T-cell (primary cell): ENCODE data around the gene C1QL4. TPM values are rescaled to one million over a fixed set of nuclear protein-coding genes. Genes with fewer than 3 reads are reported as not detected.

Experiments
- ATAC-seq, 4 experiments: fragments of 200-7000 bp in 3 of 4; fragments of 150-1000 bp in 1 of 4; cut with Tn5 transposase; replicated peaks in 1 of 4; 1 replicate in 3 of 4; 2 replicates in 1 of 4; pipeline ENCODE4 v1.10.0; 2021; ENCODE audit warnings: moderate library complexity in 3 of 4, mild to moderate bottlenecking in 2 of 4, moderate number of reproducible peaks in 1 of 4
- CTCF ChIA-PET, 2 donors: fragments of 300-600 bp; sonication (Branson Sonifier 250); formaldehyde crosslinking; loops; one replicate each; lab custom pipeline; 2022; ENCODE audit warnings: antibody characterized with exemption in 2 of 2; lab: Charles Lee
- POLR2A ChIA-PET, 2 donors: fragments of 300-600 bp; sonication (Branson Sonifier 250); formaldehyde crosslinking; loops; one replicate each; lab custom pipeline; 2022; ENCODE audit warnings: antibody characterized with exemption in 2 of 2; lab: Charles Lee
- DNase-seq, 35 experiments: peaks; one replicate each; pipeline versions ENCODE4 v3.0.0 to v3.0.0-alpha.2; 2013 to 2023
- H3K27ac ChIP-seq: one replicate; pipeline ENCODE4 v1.5.1; 2013; ENCODE audit warnings: low read length
- H3K27me3 ChIP-seq, 2 experiments: replicated peaks in 1 of 2; 1 replicate in 1 of 2; 2 replicates in 1 of 2; pipeline versions ENCODE4 v1.6.1 to v1.7.0; 2013; ENCODE audit warnings: low read length in 1 of 2, mixed read lengths in 1 of 2; ENCODE audit not compliant: control insufficient read depth in 2 of 2, insufficient read depth in 2 of 2; ENCODE audit errors: extremely low read depth in 1 of 2
- H3K36me3 ChIP-seq, 2 donors: 1 replicate in 1 of 2; 2 replicates in 1 of 2; pipeline versions ENCODE4 v1.6.1 to v1.7.0; 2013; ENCODE audit warnings: low read length in 1 of 2; ENCODE audit not compliant: control insufficient read depth in 2 of 2, insufficient read depth in 1 of 2; ENCODE audit errors: extremely low read depth in 1 of 2
- H3K4me1 ChIP-seq, 2 experiments: 1 replicate in 1 of 2; 2 replicates in 1 of 2; pipeline versions ENCODE4 v1.6.1 to v1.7.0; 2013; ENCODE audit warnings: low read length in 2 of 2, mixed read lengths in 1 of 2; ENCODE audit not compliant: insufficient read depth in 2 of 2, control insufficient read depth in 1 of 2; ENCODE audit errors: extremely low read depth in 1 of 2
- H3K4me3 ChIP-seq, 2 donors: 1 replicate in 1 of 2; 2 replicates in 1 of 2; pipeline versions ENCODE4 v1.5.1 to v1.7.0; 2013; ENCODE audit warnings: mild to moderate bottlenecking in 2 of 2, low read length in 1 of 2, moderate library complexity in 1 of 2; ENCODE audit not compliant: control insufficient read depth in 1 of 2; ENCODE audit errors: extremely low read depth in 1 of 2
- H3K9me3 ChIP-seq: 2 replicates; pipeline ENCODE4 v1.7.0; 2013
- H3K27ac Mint-ChIP-seq, 2 donors: one replicate each; pipeline ENCODE4 v1.8.0; 2020 to 2021; ENCODE audit warnings: mild to moderate bottlenecking in 2 of 2, mixed read lengths in 2 of 2
- H3K27me3 Mint-ChIP-seq, 2 donors: one replicate each; pipeline ENCODE4 v1.8.0; 2021 to 2022; ENCODE audit warnings: mixed read lengths in 2 of 2
- H3K36me3 Mint-ChIP-seq: one replicate; pipeline ENCODE4 v1.8.0; 2021; ENCODE audit warnings: mixed read lengths
- H3K4me1 Mint-ChIP-seq, 3 donors: one replicate each; pipeline ENCODE4 v1.8.0; 2020 to 2022; ENCODE audit warnings: mixed read lengths in 3 of 3, mild to moderate bottlenecking in 1 of 3
- H3K4me3 Mint-ChIP-seq, 3 donors: one replicate each; pipeline ENCODE4 v1.8.0; 2020 to 2022; ENCODE audit warnings: mild to moderate bottlenecking in 3 of 3, mixed read lengths in 3 of 3, moderate library complexity in 3 of 3
- H3K9me3 Mint-ChIP-seq, 3 donors: one replicate each; pipeline ENCODE4 v1.8.0; 2020 to 2022; ENCODE audit warnings: mixed read lengths in 3 of 3
- WGBS: methylation state at CpG from one replicate; pipeline ENCODE4 v1.1.5; 2013; ENCODE audit warnings: missing lambda C conversion rate; ENCODE audit not compliant: insufficient coverage; 5-methylcytosine and 5-hydroxymethylcytosine counted together
- total RNA-seq, 35 experiments: library from RNA in 6 of 35; stranded (reverse) in 6 of 35; fragments of 120-200 nt in 1 of 35; gene quantifications; one replicate each; pipeline versions ENCODE4 v1.2.1 to v1.2.4 and lab custom pipeline; 2013 to 2026

The C1QL4 gene
- total RNA-seq, 5 donors from 2014 or later (not counting 1 experiment from before 2014, with no cell fraction given), result not detected

- H3K27me3 ChIP-seq, result peaks cover 12 to 74% of the 10 kb centered on the region in 2 experiments
- no peak overlapping the region for H3K27ac ChIP-seq
Observed at GRCh38 chr12:49296836-49297694, 39.9 kb downstream of the C1QL4 start.

GRCh38 chr12:49296034-49296835 lies 40.8 kb downstream of the C1QL4 start:
- Histone ChIP-seq H3K27me3 (peaks cover 12 to 73% of the 10 kb centered on the region in 2 experiments), H3K27ac (no peak overlapping the region), H3K9me3 (no peaks in the 10 kb centered on the region), H3K4me1 (peaks cover 0 to 30% of the 10 kb centered on the region in 2 experiments), H3K36me3 (no peaks in the 10 kb centered on the region), H3K4me3 (peak overlapping the region; percentile 30 to 58)
- Mint-ChIP-seq H3K36me3 (no peaks in the 10 kb centered on the region), H3K4me1 (peaks cover 9 to 24% (median 17%) of the 10 kb centered on the region in 3 donors), H3K9me3 (no peaks in the 10 kb centered on the region), H3K4me3 (peak overlapping the region; percentile 54 to 70 (median 65)), H3K27ac (no peak overlapping the region), H3K27me3 (peaks cover 35 to 51% of the 10 kb centered on the region in 2 donors)
- DNase-seq (peak in 33 of 35 experiments; percentile 25 to 78 (median 55)), ATAC-seq (peak; percentile 75 to 87 (median 77))
- ChIA-PET CTCF (interaction anchor here in 1 of 2 donors (1.2 to 2.7 kb wide), 3 partner anchors 41 to 218 kb away, joined by 5 to 9 read pairs (median 6); partner anchors contain the start of genes C1QL4 and DNAJC22), POLR2A (no interaction called here)
- 25% methylated on average over 40 of the region's 54 CpGs for WGBS

More at GRCh38 chr12:49296836-49297694, 39.9 kb downstream of the C1QL4 start:
- 9% methylated on average over 62 of the region's 77 CpGs for WGBS
- DNase-seq (peak in 28 of 35 experiments; percentile 3 to 52 (median 26)), ATAC-seq (peak; percentile 57 to 75 (median 62))
- H3K4me3 ChIP-seq, result peak overlapping the region; percentile 30 to 58
- no peaks in the 10 kb centered on the region for H3K36me3 ChIP-seq
- H3K27ac Mint-ChIP-seq, result no peak overlapping the region
- H3K4me1 ChIP-seq, result peaks cover 0 to 30% of the 10 kb centered on the region in 2 experiments
- H3K4me1 Mint-ChIP-seq, result peaks cover 9 to 27% (median 17%) of the 10 kb centered on the region in 3 donors
- H3K4me3 Mint-ChIP-seq, result peak overlapping the region; percentile 54 to 70 (median 65)
- no peaks in the 10 kb centered on the region for H3K9me3 ChIP-seq
- H3K36me3 Mint-ChIP-seq, result no peaks in the 10 kb centered on the region
- POLR2A ChIA-PET, result no interaction called here
- H3K27me3 Mint-ChIP-seq, result peaks cover 41 to 48% of the 10 kb centered on the region in 2 donors
- CTCF ChIA-PET, result interaction anchor here (0.5 to 2.7 kb wide), 7 partner anchors 26 to 247 kb away, joined by 3 to 9 read pairs (median 4); partner anchors contain the start of genes C1QL4 (in 1 of the 2) and TROAP (in 1 of the 2)
- no peaks in the 10 kb centered on the region for H3K9me3 Mint-ChIP-seq

- ChIA-PET CTCF (interaction anchor here (0.5 to 2.7 kb wide), 6 partner anchors 15 to 219 kb away, joined by 3 to 9 read pairs (median 4); partner anchors contain the start of gene DNAJC22 (in 1 of the 2)), POLR2A (no interaction called here)
- WGBS, result 6% methylated on average over 78 of the region's 82 CpGs
- DNase-seq, result peak in 4 of 35 experiments; percentile 3 to 25 (median 18)
- Mint-ChIP-seq H3K36me3 (no peaks in the 10 kb centered on the region), H3K27me3 (peaks cover 31 to 49% of the 10 kb centered on the region in 2 donors), H3K27ac (no peak within 1 kb of the TSS), H3K4me3 (peak within 1 kb of the TSS in 1 of 3 donors; percentile 70), H3K4me1 (peaks cover 9 to 24% (median 17%) of the 10 kb centered on the region in 3 donors), H3K9me3 (no peaks in the 10 kb centered on the region)
- ATAC-seq, result no peak
- no peaks in the 10 kb centered on the region for H3K9me3 ChIP-seq
- no peak within 1 kb of the TSS for H3K4me3 ChIP-seq
- H3K27me3 ChIP-seq, result peaks cover 12 to 67% of the 10 kb centered on the region in 2 experiments
- H3K27ac ChIP-seq, result no peak within 1 kb of the TSS
- no peaks in the 10 kb centered on the region for H3K36me3 ChIP-seq
- peaks cover 0 to 30% of the 10 kb centered on the region in 2 experiments for H3K4me1 ChIP-seq
Observed at GRCh38 chr12:49295082-49295936, 41.7 kb downstream of the C1QL4 start, which contains the start of gene PRPH. TSS of gene PRPH (plus strand) at chr12:49295147. CDS start at chr12:49295201, 54 bp downstream.

- H3K4me3 Mint-ChIP-seq, result no peak overlapping the region
- ChIA-PET POLR2A (no interaction called here), CTCF (interaction anchor here (0.7 to 2.7 kb wide), 5 partner anchors 14 to 219 kb away, joined by 3 to 9 read pairs (median 4); partner anchors contain the start of gene DNAJC22 (in 1 of the 2))
- peaks cover 31 to 49% of the 10 kb centered on the region in 2 donors for H3K27me3 Mint-ChIP-seq
- no peaks in the 10 kb centered on the region for H3K9me3 Mint-ChIP-seq
- no peak overlapping the region for H3K27ac Mint-ChIP-seq
- H3K4me1 Mint-ChIP-seq, result peaks cover 9 to 24% (median 17%) of the 10 kb centered on the region in 3 donors
- Histone ChIP-seq H3K9me3 (no peaks in the 10 kb centered on the region), H3K4me3 (no peak overlapping the region), H3K27me3 (peaks cover 12 to 68% of the 10 kb centered on the region in 2 experiments), H3K4me1 (peaks cover 0 to 30% of the 10 kb centered on the region in 2 experiments), H3K36me3 (no peaks in the 10 kb centered on the region), H3K27ac (no peak overlapping the region)
- no peak for ATAC-seq
- no peak for DNase-seq
- no CpG with 5 or more reads among the region's 5 CpGs for WGBS
- no peaks in the 10 kb centered on the region for H3K36me3 Mint-ChIP-seq
Observed at GRCh38 chr12:49294804-49295081, 42.2 kb downstream of the C1QL4 start.

- CTCF ChIA-PET, result interaction anchor here (0.5 to 2.7 kb wide), 4 partner anchors 14 to 220 kb away, joined by 3 to 9 read pairs (median 5); partner anchors contain the start of gene DNAJC22 (in 1 of the 2)
- H3K4me3 Mint-ChIP-seq, result no peak overlapping the region
- H3K36me3 Mint-ChIP-seq, result no peaks in the 10 kb centered on the region
- POLR2A ChIA-PET, result interaction anchor here in 1 of 2 donors (0.6 kb wide), 2 partner anchors 9 to 75 kb away, joined by 3 to 9 read pairs; no protein-coding TSS in a partner anchor
- H3K27me3 Mint-ChIP-seq, result peaks cover 31 to 51% of the 10 kb centered on the region in 2 donors
- Histone ChIP-seq H3K9me3 (no peaks in the 10 kb centered on the region), H3K4me1 (peaks cover 0 to 30% of the 10 kb centered on the region in 2 experiments), H3K27ac (no peak overlapping the region), H3K4me3 (no peak overlapping the region), H3K36me3 (no peaks in the 10 kb centered on the region), H3K27me3 (peaks cover 12 to 72% of the 10 kb centered on the region in 2 experiments)
- DNase-seq, result no peak
- no peaks in the 10 kb centered on the region for H3K9me3 Mint-ChIP-seq
- H3K27ac Mint-ChIP-seq, result no peak overlapping the region
- peaks cover 9 to 24% (median 17%) of the 10 kb centered on the region in 3 donors for H3K4me1 Mint-ChIP-seq
- WGBS, result 71% methylated on average over 2 of the region's 8 CpGs
- no peak for ATAC-seq
Observed at GRCh38 chr12:49294086-49294803, 42.7 kb downstream of the C1QL4 start.
